Fibroblast of villous mesenchyme (primary cell): Measurements from ENCODE around the gene MAP3K6. TPM values are rescaled to one million over a fixed set of nuclear protein-coding genes. Genes with fewer than 3 reads are reported as not detected.
A peak's percentile ranks its signal among the peaks of the same experiment; 100 is the strongest.

Experiments
- DNase-seq: peaks from one replicate; pipeline ENCODE4 v3.0.0-alpha.2; 2010; ENCODE audit warnings: low read depth
- H3K4me3 ChIP-seq: 2 replicates; pipeline ENCODE4 v1.5.1; 2011; ENCODE audit warnings: low read depth, mild to moderate bottlenecking, low read length
- CTCF ChIP-seq: IDR thresholded peaks from 2 replicates; pipeline ENCODE4 v1.5.1; 2012; ENCODE audit warnings: low read depth, mild to moderate bottlenecking, low read length; ENCODE audit not compliant: insufficient read depth
- total RNA-seq: library from RNA; depleted of rRNA; stranded (reverse); fragments of >200 nt; gene quantifications from 2 replicates; pipeline ENCODE4 v1.2.3, GENCODE V29; 2012

The MAP3K6 gene
- total RNA-seq, 1 donor = 25.9 TPM

- no peak for DNase-seq
- H3K4me3 ChIP-seq = no peak overlapping the region
- TF ChIP-seq CTCF = no peak
Observed at GRCh38 chr1:27394925-27395324, 28.2 kb upstream of the MAP3K6 start.

- no peak for TF ChIP-seq CTCF
- DNase-seq = no peak
Observed at GRCh38 chr1:27394282-27394658, 27.5 kb upstream of the MAP3K6 start.

DNA sequence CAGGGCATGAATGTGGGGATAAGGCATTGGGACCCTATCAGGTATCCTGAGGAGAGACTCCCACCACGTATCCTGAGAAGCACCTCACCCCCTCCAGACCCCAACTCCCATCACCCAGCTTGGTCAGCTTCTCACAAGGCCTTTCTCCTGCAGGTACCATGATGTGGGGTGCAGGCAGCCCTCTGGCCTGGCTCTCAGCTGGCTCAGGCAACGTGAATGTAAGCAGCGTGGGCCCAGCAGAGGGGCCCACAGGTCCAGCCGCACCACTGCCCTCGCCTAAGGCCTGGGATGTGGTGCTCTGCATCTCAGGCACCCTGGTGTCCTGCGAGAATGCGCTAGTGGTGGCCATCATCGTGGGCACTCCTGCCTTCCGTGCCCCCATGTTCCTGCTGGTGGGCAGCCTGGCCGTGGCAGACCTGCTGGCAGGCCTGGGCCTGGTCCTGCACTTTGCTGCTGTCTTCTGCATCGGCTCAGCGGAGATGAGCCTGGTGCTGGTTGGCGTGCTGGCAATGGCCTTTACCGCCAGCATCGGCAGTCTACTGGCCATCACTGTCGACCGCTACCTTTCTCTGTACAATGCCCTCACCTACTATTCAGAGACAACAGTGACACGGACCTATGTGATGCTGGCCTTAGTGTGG lies 27.0 kb upstream of the MAP3K6 start:
- H3K4me3 ChIP-seq = no peak overlapping the region
- TF ChIP-seq CTCF = no peak
- no peak for DNase-seq

More at GRCh38 chr1:27394282-27394658, 27.5 kb upstream of the MAP3K6 start:
- no peak overlapping the region for H3K4me3 ChIP-seq

- DNase-seq = no peak
- peak; percentile 39 for TF ChIP-seq CTCF
- H3K4me3 ChIP-seq = peak overlapping the region; percentile 72
Observed at GRCh38 chr1:27392778-27393635, 26.2 kb upstream of the MAP3K6 start.

- peak; percentile 58 for TF ChIP-seq CTCF
- peak within 1 kb of the TSS; percentile 72 for H3K4me3 ChIP-seq
- peak; percentile 94 for DNase-seq
Observed at GRCh38 chr1:27392096-27392777, 25.5 kb upstream of the MAP3K6 start, which contains the start of gene GPR3. Gene GPR3 (plus strand): TSS chr1:27392622. CDS start chr1:27393799, 1,177 bp downstream.

DNA sequence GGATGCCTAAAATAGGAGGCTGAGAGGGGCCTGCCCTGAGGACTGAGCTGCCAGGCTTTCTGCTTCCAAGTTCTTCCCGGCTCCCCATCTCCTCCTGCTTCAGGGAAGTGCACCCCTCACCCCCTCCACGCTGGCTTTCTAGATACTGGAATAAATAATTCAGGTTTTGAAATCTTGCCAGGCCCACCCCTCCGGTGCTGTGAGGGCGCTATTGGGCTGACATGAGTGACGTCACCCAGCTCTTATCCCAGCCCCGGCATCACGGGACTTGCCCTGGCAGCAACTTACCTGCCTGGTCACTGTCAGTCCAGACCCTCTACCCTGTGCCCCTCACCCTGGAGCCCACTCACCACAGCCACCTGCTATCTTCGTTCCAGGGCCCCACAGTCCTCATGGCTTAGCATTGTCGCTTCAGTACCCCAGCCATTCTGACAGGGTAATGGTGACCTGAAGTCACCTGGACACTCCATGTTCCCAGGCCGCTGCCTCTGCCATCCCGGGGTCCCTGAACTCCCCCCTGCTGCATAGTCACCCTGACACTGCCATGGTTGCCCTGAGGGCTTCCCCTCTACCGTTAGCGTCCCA lies 24.8 kb upstream of the MAP3K6 start:
- no peak for TF ChIP-seq CTCF
- DNase-seq = peak; percentile 56
- H3K4me3 ChIP-seq = peak overlapping the region; percentile 43
